HG03280 (cell line): ENCODE data around the gene LYPLA2.
"Not testable (repeated sequence)": the region's sequence is repeated elsewhere in the genome, so short reads cannot be mapped to it uniquely, and the experiment has no call there.

Source experiments
- ATAC-seq: cut with Tn5 transposase; IDR thresholded peaks from one replicate; pipeline ENCODE4 v1.9.1; 2021; ENCODE audit warnings: mild to moderate bottlenecking, moderate library complexity; ENCODE audit not compliant: unreplicated experiment

The LYPLA2 gene

DNA sequence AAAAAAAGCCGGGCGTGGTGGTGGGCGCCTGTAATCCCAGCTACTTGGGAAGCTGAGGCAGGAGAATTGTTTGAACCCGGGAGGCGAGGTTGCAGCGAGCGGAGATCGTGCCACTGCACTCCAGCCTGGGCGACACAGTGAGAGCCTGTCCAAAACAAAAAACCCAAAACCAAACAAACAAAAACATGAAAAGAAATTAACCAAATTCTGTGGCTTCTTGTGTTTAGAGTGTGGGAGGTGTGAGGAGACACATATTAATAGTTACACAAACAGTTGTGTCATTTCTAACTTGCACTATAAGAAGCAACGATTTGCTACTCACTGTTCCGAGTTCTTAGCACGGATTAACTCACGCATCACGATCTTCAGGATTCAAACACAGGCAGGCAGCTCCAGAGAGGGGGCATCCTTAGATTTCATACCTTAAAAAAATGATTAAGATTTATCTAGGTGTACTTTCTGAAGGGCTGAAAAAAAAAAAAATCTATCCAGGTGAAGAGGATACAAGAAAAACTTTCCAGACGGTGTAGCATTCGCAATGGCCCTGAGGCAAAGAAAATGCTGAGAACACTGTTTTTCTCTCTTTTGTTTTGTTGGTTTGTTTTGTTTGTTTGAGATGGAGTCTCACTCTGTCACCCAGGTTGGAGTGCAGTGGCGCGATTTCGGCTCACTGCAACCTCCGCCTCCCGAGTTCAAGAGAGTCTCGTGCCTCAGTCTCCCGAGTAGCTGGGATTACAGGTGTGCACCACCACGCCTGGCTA is 35.0 kb downstream of the LYPLA2 start:
- ATAC-seq = no peak

DNA sequence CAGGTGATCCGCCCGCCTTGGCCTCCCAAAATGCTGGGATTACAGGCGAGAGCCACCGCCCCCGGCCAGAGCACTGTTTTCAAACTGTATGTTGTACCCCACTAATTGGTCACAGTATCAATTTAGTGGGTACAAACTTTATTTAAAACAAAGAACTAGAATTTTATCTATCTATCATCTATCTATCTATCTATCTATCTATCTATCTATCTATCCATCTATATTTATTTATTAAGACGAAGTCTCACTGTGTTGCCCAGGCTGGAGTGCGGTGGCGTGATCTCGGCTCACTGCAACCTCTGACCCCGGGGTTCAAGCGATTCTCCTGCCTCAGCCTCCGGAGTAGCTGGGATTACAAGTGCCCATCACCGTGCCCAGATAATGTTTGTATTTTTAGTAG is 35.6 kb downstream of the LYPLA2 start:
- ATAC-seq = not testable (repeated sequence)

DNA sequence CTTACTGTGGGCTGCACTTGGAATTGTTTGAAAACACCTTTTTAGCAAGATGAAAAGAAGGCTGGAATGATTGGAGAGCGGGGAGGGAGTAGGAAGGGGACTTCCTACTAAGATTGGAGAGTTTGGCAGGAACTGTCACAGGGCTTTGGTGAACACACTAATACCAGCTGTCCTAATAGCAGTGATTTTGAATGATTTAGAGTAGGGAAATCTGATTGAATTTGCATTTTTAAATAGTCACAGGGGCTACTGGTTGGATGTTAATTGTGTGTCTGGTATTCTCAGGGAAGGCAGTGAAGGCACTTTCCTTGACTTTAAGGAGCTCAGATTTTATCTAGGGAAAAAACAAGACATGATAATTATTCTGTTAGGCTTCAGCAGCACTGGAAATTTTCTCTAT is 36.8 kb downstream of the LYPLA2 start:
- ATAC-seq = no peak

DNA sequence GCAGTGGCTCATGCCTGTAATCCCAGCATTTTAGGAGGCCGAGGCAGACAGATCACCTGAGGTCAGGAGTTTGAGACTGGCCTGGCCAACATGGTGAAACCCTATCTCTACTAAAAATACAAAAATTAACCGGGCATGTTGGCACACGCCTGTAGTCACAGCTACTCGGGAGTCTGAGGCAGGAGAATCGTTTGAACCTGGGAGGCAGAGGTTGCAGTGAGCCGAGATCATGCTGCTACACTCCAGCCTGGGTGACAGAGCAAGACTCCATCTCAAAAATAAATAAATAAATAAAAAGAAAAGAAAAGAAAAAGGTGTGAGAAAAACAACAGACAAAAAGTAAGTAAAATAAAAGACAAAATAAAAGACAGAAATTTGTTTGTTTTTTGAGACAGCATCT is 43.2 kb downstream of the LYPLA2 start:
- not testable (repeated sequence) for ATAC-seq

DNA sequence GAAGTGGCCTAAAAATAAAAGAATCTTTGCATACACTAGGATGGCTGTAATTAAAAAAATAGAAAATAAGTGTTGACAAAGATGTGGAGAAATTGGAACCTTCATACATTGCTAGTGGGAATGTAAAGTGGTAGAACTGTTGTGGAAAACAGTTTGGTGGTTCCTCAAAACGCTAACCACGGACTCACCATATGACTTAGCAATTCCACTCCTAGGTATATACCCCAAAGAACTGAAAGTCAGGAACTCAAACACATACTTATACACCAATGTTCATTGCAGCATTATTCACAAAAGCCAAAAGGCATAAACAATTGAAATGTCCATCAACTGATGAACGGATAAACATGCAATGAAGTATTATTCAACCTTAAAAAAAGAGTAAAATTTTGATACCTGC is 45.1 kb downstream of the LYPLA2 start:
- ATAC-seq = no peak

DNA sequence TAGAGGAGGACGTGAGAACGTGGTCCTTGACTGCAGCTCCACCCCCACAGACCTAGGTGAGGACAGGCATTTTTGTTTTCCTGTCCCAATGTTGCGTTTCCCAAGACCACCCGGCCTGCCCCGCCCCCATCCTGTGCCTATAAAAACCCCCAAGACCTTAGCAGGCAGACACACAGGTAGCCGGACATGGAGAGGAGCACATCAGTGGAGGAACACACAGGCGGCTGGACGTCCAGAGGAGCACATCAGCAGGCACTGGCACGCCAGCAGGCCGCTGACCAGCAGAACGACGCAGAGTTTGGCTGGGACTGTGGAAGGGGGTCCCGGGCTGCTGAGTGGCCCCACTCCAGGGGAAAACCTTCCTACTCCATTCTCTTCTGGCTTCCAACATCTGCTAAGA is 47.0 kb downstream of the LYPLA2 start:
- no peak for ATAC-seq

DNA sequence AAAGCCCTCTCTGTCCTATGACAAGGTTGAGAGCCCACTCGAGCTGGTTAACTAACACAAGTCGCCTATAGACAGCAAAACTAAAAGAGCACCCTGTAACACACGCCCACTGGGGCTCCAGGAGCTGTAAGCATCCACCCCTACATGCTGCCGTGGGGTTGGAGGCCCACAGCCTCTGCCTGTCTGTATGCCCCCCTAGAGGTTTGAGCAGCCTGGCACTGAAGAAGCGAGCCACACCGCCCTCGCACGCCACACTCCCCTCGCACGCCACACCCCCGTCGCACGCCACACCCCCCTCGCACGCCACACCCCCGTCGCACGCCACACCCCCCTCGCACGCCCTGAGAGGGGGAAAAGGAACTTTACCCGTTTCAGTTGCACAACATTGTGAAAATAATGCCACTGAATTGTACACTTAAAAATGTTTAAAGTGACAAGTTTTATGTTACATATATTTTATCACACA is 47.5 kb downstream of the LYPLA2 start:
- peak; percentile 85 for ATAC-seq

DNA sequence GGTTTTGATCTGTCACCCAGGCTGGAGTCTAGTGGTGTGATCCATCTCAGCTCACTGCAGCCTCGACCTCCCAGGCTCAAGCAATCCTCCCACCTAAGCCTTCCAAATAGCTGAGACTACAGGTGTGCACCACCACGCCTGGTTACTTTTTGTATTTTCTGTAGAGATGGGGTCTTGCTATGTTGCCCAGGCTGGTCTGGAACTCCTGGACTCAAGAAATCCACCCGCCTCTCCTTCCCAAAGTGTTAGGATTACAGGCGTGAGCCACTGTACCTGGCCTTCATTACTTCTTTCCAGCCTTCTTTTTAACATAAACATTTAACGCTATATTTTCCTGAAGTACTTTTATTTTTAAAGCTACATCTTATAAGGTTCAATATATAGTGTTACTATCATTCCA is 52.7 kb downstream of the LYPLA2 start:
- ATAC-seq = no peak
